Common myeloid progenitor, CD34-positive (primary cell): ENCODE measurements around the gene CREBZF.

Source experiments
- CTCF ChIA-PET: fragments of 350-600 bp; sonication (Branson Sonifier 250); formaldehyde crosslinking; loops from one replicate; lab custom pipeline; 2021; ENCODE audit warnings: antibody characterized with exemption; lab: Charles Lee
- POLR2A ChIA-PET: fragments of 350-600 bp; sonication (Branson Sonifier 250); formaldehyde crosslinking; loops from one replicate; lab custom pipeline; 2021; ENCODE audit warnings: antibody characterized with exemption; lab: Charles Lee
- DNase-seq, 3 donors: peaks; one replicate each; pipeline versions ENCODE4 v3.0.0 to v3.0.0-alpha.2; 2013
- H3K27ac ChIP-seq, 2 experiments: 1 replicate in 1 of 2; 2 replicates in 1 of 2; pipeline ENCODE4 v1.7.0; 2013; ENCODE audit warnings: inconsistent platforms in 2 of 2, low read length in 2 of 2, mild to moderate bottlenecking in 2 of 2, low read depth in 1 of 2, moderate library complexity in 1 of 2; ENCODE audit not compliant: severe bottlenecking in 2 of 2, insufficient read depth in 1 of 2, poor library complexity in 1 of 2
- H3K27me3 ChIP-seq, 5 experiments: replicated peaks in 2 of 5; 1 replicate in 3 of 5; 2 replicates in 2 of 5; pipeline versions ENCODE4 v1.6.1 to v1.7.0; 2013; ENCODE audit warnings: low read length in 4 of 5, mild to moderate bottlenecking in 2 of 5, moderate library complexity in 2 of 5, inconsistent platforms in 1 of 5; ENCODE audit not compliant: insufficient read depth in 5 of 5, control insufficient read depth in 4 of 5
- H3K36me3 ChIP-seq, 4 experiments: 1 replicate in 2 of 4; 2 replicates in 2 of 4; pipeline versions ENCODE4 v1.6.1 to v1.7.0; 2013; ENCODE audit warnings: low read length in 3 of 4, control low read depth in 1 of 4, mild to moderate bottlenecking in 1 of 4; ENCODE audit not compliant: control insufficient read depth in 4 of 4, insufficient read depth in 4 of 4
- H3K4me1 ChIP-seq, 4 experiments: 1 replicate in 3 of 4; 2 replicates in 1 of 4; pipeline versions ENCODE4 v1.6.1 to v1.7.1; 2013; ENCODE audit warnings: low read length in 3 of 4, mild to moderate bottlenecking in 3 of 4, control low read depth in 1 of 4, inconsistent platforms in 1 of 4, moderate library complexity in 1 of 4; ENCODE audit not compliant: control insufficient read depth in 4 of 4, insufficient read depth in 4 of 4; ENCODE audit errors: control extremely low read depth in 1 of 4
- H3K4me3 ChIP-seq, 7 experiments: 1 replicate in 4 of 7; 2 replicates in 3 of 7; pipeline versions ENCODE4 v1.5.1 to v1.7.0; 2013; ENCODE audit warnings: mild to moderate bottlenecking in 7 of 7, low read length in 6 of 7, moderate library complexity in 6 of 7, inconsistent platforms in 2 of 7, low read depth in 2 of 7, control low read depth in 1 of 7; ENCODE audit not compliant: insufficient read depth in 4 of 7, control insufficient read depth in 1 of 7; ENCODE audit errors: extremely low read depth in 1 of 7
- H3K9me3 ChIP-seq, 5 experiments: 1 replicate in 4 of 5; 2 replicates in 1 of 5; pipeline versions ENCODE4 v1.6.1 to v1.7.1; 2013; ENCODE audit warnings: low read length in 4 of 5, mild to moderate bottlenecking in 2 of 5, inconsistent platforms in 1 of 5, low read depth in 1 of 5, moderate library complexity in 1 of 5; ENCODE audit not compliant: control insufficient read depth in 4 of 5, insufficient read depth in 2 of 5; ENCODE audit errors: control extremely low read depth in 1 of 5
- WGBS: methylation state at CpG from one replicate; pipeline ENCODE4 v1.1.5; 2013; ENCODE audit not compliant: insufficient coverage; 5-methylcytosine and 5-hydroxymethylcytosine counted together

Gene CREBZF

DNA sequence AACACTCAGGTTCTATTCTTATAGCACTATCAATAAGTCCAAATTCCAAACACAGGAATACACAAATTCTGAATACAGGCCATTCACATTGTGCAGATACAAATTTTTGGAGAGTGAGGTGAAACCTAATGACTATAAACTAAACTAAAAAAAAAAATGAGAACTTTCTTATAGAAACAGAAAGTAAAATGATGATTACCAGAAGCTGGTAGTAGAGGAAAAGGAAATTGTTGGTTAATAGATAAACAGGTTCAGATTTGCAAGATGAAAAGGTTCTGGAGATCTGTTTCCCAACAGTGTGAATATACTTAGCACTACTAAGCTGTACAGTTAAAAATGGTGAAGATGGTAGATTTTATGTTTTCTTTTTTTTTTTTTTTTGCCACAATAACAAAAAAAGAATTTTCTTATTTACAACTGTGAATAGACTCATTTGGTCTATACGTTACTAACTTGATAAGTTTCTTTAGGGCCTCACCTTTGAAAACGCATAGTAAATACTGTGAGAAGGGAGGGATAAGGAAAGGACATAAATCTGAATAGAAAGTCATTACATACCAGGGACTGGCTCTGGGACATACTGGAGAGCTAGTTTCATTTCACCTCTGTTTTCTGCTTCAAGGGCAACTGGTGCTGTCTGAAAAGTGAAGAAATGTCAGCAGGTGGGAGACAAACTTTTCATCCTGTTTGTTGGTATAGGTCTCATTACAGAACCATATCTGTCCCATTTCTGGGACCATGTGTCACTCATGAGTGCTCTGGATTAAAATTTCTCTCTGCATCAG, 35.2 kb upstream of the CREBZF start:
- H3K4me3 ChIP-seq = peak overlapping the region in 1 of 7 experiments; percentile 40
- H3K27me3 ChIP-seq = no peaks in the 10 kb centered on the region
- peak; percentile 58 to 86 (median 76) for DNase-seq
- H3K4me1 ChIP-seq = peaks cover 6 to 14% (median 11%) of the 10 kb centered on the region in 4 experiments
- POLR2A ChIA-PET = interaction anchor here (0.6 kb wide), 2 partner anchors 72 to 121 kb away, joined by 3 to 4 read pairs; no protein-coding TSS in a partner anchor
- CTCF ChIA-PET = interaction anchor here (0.6 to 1.4 kb wide), 4 partner anchors 46 to 146 kb away, joined by 3 to 6 read pairs (median 4); no protein-coding TSS in a partner anchor
- no peaks in the 10 kb centered on the region for H3K36me3 ChIP-seq
- no peaks in the 10 kb centered on the region for H3K9me3 ChIP-seq
- WGBS = 83% methylated on average over 1 of the region's 2 CpGs
- no peak overlapping the region for H3K27ac ChIP-seq

DNA sequence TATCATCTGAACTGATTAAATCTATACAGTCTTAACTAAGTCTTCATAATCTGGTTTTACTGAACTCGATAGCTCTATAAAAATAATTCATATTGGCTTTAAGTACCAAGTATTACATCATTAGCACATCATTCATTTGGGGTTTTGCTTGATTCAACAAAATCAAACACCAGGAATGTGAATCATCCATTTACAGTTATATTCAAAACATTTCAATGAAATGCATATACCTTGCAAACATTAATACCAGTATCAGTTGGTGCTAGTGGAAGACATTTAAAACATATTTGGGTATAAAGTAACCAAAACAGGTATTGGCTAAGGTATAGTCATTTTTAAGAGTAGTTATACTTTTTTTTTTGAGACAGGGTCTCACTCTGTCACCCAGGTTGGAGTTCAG, 33.3 kb upstream of the CREBZF start:
- Histone ChIP-seq H3K9me3 (no peaks in the 10 kb centered on the region), H3K27me3 (no peaks in the 10 kb centered on the region), H3K27ac (no peak overlapping the region), H3K4me3 (no peak overlapping the region), H3K4me1 (peaks cover 6 to 14% (median 11%) of the 10 kb centered on the region in 4 experiments), H3K36me3 (no peaks in the 10 kb centered on the region)
- ChIA-PET CTCF (interaction anchor here (0.9 to 1.4 kb wide), 3 partner anchors 13 to 125 kb away, joined by 3 read pairs; no protein-coding TSS in a partner anchor), POLR2A (no interaction called here)
- WGBS = 100% methylated on average over 1 of the region's 1 CpG
- DNase-seq = no peak

DNA sequence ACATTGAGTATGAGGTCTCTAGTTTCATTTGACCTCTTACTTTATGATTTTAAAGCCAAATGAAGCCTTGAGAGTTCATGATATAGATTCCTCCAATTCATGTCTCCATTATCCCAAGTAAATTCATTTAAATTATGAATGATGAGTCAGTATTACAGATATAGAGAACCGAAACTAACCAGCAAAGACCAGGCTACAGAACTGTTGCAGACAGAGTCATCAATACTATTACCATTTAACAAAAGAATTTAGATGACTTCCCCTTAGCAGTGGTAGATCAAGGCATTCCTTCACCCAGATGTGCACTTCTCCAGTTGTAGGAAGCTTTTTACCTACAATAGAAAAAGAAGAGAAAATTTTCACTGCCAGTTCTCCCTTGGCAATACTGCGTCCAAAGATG, 32.8 kb upstream of the CREBZF start:
- no peak for DNase-seq
- no peak overlapping the region for H3K4me3 ChIP-seq
- H3K27me3 ChIP-seq = no peaks in the 10 kb centered on the region
- ChIA-PET CTCF (interaction anchor here (0.9 to 1.6 kb wide), 4 partner anchors 13 to 126 kb away, joined by 3 to 4 read pairs (median 3); no protein-coding TSS in a partner anchor), POLR2A (no interaction called here)
- no peak overlapping the region for H3K27ac ChIP-seq
- H3K9me3 ChIP-seq = no peaks in the 10 kb centered on the region
- 100% methylated on average over 1 of the region's 2 CpGs for WGBS
- no peaks in the 10 kb centered on the region for H3K36me3 ChIP-seq
- H3K4me1 ChIP-seq = peaks cover 6 to 14% (median 11%) of the 10 kb centered on the region in 4 experiments

DNA sequence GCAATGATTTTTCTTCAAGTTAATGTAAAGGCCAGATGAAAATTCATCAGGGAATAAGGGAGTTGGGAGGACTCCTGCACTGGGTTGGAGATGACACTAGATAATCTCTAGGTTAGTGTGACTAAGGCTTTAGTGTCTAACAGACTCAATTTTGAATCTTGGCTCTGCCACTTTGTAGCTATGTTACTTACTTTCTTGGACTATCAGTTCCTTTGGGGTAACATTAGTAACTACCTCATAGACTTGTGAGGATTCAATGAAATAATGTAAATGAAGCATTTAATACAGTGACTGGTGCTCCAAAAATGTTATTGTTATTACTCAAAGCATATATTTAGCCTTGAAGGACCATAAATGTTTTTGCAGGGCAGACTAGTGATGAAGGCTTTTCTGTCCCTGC, 30.6 kb upstream of the CREBZF start:
- Histone ChIP-seq H3K27ac (no peak overlapping the region), H3K9me3 (no peaks in the 10 kb centered on the region), H3K4me3 (no peak overlapping the region), H3K36me3 (no peaks in the 10 kb centered on the region), H3K27me3 (no peaks in the 10 kb centered on the region), H3K4me1 (peaks cover 3 to 13% (median 10%) of the 10 kb centered on the region in 4 experiments)
- ChIA-PET CTCF (interaction anchor here (0.7 to 2.8 kb wide), 13 partner anchors 11 to 244 kb away, joined by 3 to 20 read pairs (median 5); partner anchors contain the start of genes CCDC83, CCDC89 and SYTL2), POLR2A (interaction anchor here (0.6 kb wide), 1 partner anchor 1495 kb away, joined by 3 read pairs; no protein-coding TSS in a partner anchor)
- DNase-seq = no peak

DNA sequence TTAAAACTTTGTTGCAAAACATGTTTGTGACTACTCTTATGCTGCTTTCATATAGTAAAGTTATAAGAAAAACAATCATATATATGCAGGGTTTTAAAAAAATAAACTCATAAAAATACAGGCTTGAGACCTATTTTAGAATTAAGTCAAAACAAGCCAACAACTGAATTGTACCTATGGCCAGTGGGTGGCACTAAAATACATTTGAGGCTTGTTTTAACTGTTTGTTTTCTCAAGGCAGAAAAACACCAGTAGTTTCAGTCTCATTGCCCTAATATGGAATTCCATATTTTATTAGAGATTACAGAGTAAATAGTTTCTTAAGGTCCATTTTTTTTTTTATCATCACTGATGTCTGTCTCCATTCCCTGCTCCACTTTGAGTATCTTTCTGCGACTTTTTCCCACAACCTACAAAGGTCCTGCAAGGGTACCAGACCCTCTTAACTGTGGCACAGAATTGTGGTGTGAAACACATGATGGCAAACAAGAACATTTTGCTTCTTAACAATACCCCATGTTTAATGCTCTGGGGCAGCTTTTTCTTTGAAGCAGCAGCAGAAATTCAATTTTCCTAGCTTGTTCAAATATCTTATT, 29.6 kb upstream of the CREBZF start:
- Histone ChIP-seq H3K4me1 (peaks cover 0 to 2% (median under 1%) of the 10 kb centered on the region in 4 experiments), H3K27me3 (no peaks in the 10 kb centered on the region), H3K27ac (no peak overlapping the region), H3K9me3 (no peaks in the 10 kb centered on the region), H3K36me3 (no peaks in the 10 kb centered on the region), H3K4me3 (no peak overlapping the region)
- CTCF ChIA-PET = interaction anchor here (0.9 to 2.8 kb wide), 10 partner anchors 9 to 160 kb away, joined by 3 to 20 read pairs (median 5); partner anchors contain the start of genes CCDC83 and CCDC89
- peak; percentile 56 to 79 (median 76) for DNase-seq
- no CpG with 5 or more reads among the region's 1 CpG for WGBS
- POLR2A ChIA-PET = no interaction called here

DNA sequence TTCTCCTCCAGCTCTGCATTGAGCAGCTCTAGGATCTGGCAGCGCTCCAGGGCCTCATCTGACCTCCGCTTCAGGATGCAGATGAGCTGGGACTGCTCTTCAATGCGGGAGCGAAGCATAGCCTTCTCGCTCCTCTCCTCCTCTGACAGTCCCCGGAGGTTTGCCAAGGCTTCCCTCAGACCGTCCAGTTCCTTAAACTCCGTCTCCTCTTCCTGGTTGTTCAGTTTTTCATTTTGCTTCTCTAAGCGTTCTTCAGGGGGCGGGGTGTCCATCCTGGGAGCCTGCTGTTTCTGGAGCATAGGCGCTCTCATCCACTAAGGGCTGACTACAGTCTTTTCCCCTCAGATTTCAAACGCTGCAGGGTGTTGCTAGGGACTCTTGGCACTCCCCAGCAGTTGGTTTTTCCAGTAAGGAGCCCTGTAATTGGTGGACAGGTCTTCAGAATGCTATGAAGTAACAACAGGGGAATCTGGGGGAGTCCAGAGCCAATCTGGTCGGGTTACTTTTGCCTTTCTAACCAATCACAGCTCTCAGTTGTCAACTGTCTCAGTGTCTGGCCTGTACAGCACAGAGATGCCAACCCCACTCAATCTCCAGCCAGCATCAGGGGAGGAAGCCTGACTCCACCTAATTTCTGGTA, 21.0 kb upstream of the CREBZF start, which contains the start of gene CCDC89:
Gene CCDC89 (minus strand): TSS at position 376 of the 640 bp plus-strand sequence. CDS start 65 bp downstream, at position 311.
- H3K27me3 ChIP-seq = no peaks in the 10 kb centered on the region
- no peaks in the 10 kb centered on the region for H3K9me3 ChIP-seq
- POLR2A ChIA-PET = no interaction called here
- H3K4me3 ChIP-seq = no peak within 1 kb of the TSS
- CTCF ChIA-PET = interaction anchor here (0.6 to 2.9 kb wide), 7 partner anchors 10 to 1138 kb away, joined by 3 to 15 read pairs (median 3); no protein-coding TSS in a partner anchor
- WGBS = 97% methylated on average over 13 of the region's 13 CpGs
- H3K36me3 ChIP-seq = peaks cover 0 to under 1% (median 0%) of the 10 kb centered on the region in 4 experiments
- no peak within 1 kb of the TSS for H3K27ac ChIP-seq
- peaks cover 0 to 6% (median 4%) of the 10 kb centered on the region in 4 experiments for H3K4me1 ChIP-seq
- no peak for DNase-seq
